ENCODE measurements around the gene TAF12. TPM values are rescaled to one million over a fixed set of nuclear protein-coding genes. Genes with fewer than 3 reads are reported as not detected.
"Not testable (repeated sequence)": the region's sequence is repeated elsewhere in the genome, so short reads cannot be mapped to it uniquely, and the experiment has no call there.

Gene TAF12
- total and polyA plus RNA-seq, 10 donors = 17.0 to 28.7 (median 20.3) TPM

DNA sequence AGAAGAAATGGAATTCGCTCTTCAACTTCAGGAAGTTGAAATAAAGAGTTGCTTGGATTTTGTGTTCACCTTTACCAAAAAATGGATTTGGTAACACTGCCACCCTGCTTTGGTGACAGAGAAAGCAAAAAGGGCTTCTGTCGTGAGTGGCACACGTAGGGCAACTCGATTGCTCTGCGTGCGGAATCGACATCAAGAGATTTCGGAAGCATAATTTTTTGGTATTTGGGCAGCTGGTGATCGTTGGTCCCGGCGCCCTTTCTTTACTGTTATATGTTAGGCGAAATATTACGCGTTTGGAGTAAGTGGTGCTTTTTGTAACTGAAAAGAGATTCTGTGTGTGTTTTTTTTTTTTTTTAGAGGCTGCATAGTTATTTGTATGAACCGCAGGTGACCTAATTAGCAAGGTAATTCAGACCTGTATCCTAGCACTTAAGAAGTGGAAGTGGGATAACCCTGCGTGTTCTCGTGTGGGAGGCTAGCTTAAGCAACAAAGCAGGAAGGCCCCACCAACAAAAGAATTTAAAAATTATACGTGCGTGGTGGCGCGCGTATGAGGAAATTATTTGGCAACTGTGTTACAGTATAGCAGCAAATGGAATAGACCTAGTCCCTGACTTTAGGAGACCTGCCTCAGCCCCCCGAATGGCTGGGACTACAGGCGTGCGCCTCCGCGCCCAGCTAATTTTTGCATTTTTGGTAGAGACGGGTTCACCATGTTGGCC lies 5.8 kb upstream of the TAF12 start, which contains the start of gene RNU11:
Gene RNU11, plus strand, starts transcription at position 127 of the 725 bp plus-strand sequence.
- peak; percentile 92 for DNase-seq
- intact Hi-C loops (cut with DNase I; ENCODE audit: low total_unique reads) = no loop called here
- TF ChIP-seq POLR2A (IDR thresholded peaks at IDR 0.05) = peak; percentile 99 to 100 (median 100)
- TF ChIP-seq, protein P1, sequence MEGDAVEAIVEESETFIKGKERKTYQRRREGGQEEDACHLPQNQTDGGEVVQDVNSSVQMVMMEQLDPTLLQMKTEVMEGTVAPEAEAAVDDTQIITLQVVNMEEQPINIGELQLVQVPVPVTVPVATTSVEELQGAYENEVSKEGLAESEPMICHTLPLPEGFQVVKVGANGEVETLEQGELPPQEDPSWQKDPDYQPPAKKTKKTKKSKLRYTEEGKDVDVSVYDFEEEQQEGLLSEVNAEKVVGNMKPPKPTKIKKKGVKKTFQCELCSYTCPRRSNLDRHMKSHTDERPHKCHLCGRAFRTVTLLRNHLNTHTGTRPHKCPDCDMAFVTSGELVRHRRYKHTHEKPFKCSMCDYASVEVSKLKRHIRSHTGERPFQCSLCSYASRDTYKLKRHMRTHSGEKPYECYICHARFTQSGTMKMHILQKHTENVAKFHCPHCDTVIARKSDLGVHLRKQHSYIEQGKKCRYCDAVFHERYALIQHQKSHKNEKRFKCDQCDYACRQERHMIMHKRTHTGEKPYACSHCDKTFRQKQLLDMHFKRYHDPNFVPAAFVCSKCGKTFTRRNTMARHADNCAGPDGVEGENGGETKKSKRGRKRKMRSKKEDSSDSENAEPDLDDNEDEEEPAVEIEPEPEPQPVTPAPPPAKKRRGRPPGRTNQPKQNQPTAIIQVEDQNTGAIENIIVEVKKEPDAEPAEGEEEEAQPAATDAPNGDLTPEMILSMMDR (IDR thresholded peaks at IDR 0.05 in 8 of 11, conservative IDR thresholded peaks at IDR 0.05 in 3 of 11) = peak in 3 of 11 experiments; percentile 10 to 15 (median 15)
- peak; percentile 74 to 100 (median 81) for TF ChIP-seq POLR2AphosphoS5 (IDR thresholded peaks at IDR 0.05)
- 1 to 3% (median 1%) methylated on average over 23 to 28 of the region's 28 CpGs for WGBS, 5 donors
- Histone ChIP-seq H3K4me3 (peak within 1 kb of the TSS; percentile 20 to 65 (median 38)), H3K36me3 (no peaks in the 10 kb centered on the region), H3K27me3 (replicated peaks in 1 of 7) (no peaks in the 10 kb centered on the region), H3K9me3 (no peaks in the 10 kb centered on the region), H3K4me1 (peaks cover 10 to 55% (median 33%) of the 10 kb centered on the region in 6 donors), H3K27ac (peak within 1 kb of the TSS; percentile 88 to 95 (median 95))

DNA sequence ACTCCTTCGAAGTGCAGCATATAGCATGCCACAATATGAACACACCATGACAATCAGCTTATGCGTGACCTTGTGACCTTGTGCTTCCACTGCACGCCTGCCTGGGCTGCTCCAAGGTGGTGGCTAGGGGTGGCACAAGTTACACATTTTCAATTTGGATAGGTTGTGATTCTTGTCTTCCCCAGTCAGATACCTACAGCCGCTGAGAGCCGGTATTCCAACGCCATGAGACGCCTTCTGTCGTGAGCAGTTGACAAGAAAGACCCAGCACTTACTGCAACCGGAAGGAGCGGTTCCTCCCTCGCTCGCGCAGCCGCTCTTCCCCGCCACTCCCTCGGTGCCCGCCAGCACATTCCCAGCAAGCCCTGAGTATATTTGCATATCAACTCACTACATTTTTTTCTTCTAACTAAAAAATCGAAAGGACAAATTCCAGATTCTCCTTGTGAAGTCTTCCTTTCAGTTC lies 5.2 kb upstream of the TAF12 start:
- intact Hi-C loops (cut with DNase I; ENCODE audit: low total_unique reads) = no loop called here
- no peaks in the 10 kb centered on the region for H3K9me3 ChIP-seq

DNA sequence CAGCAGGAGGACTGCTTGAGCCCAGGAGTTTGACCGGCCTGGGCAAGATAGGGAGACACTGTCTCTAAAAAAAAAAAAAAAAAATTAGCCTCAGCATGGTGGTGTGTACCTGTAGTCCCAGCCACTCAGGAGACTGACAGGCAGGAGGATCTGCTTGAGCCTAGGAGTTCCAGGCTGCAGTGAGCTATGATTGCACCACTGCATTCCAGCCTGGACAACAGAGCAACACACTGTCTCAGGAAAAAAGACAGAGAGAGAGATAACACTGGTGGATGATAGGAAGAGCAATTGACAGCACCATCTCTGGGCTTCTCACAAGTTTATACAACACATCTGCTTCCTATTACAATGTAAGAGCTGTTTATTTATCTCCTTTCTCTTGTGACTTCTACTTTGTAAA lies 3.2 kb upstream of the TAF12 start:
- no peaks in the 10 kb centered on the region for H3K27me3 ChIP-seq (replicated peaks in 1 of 7)
- intact Hi-C loops (cut with DNase I; ENCODE audit: low total_unique reads) = no loop called here
- no peaks in the 10 kb centered on the region for H3K9me3 ChIP-seq
- no peak for DNase-seq
- no peaks in the 10 kb centered on the region for H3K36me3 ChIP-seq
- TF ChIP-seq POLR2AphosphoS5 (IDR thresholded peaks at IDR 0.05) = no peak
- TF ChIP-seq POLR2A (IDR thresholded peaks at IDR 0.05) = no peak
- TF ChIP-seq, protein P1 (IDR thresholded peaks at IDR 0.05 in 8 of 11, conservative IDR thresholded peaks at IDR 0.05 in 3 of 11) = no peak
- H3K4me3 ChIP-seq = no peak overlapping the region
- H3K4me1 ChIP-seq = peaks cover 18 to 67% (median 45%) of the 10 kb centered on the region in 6 donors
- peak overlapping the region in 1 of 8 donors; percentile 42 for H3K27ac ChIP-seq
- 88 to 100% (median 92%) methylated on average over 1 of the region's 1 CpG for whole genome bisulfite sequencing, 5 donors

More for the DNA sequence above, 5.2 kb upstream of the TAF12 start:
- H3K36me3 ChIP-seq = no peaks in the 10 kb centered on the region
- peak; percentile 97 for DNase-seq
- no peaks in the 10 kb centered on the region for H3K27me3 ChIP-seq (replicated peaks in 1 of 7)
- no peak for TF ChIP-seq POLR2A (IDR thresholded peaks at IDR 0.05)
- TF ChIP-seq POLR2AphosphoS5 (IDR thresholded peaks at IDR 0.05) = peak in 2 of 3 donors; percentile 93
- TF ChIP-seq, protein P1 (IDR thresholded peaks at IDR 0.05 in 8 of 11, conservative IDR thresholded peaks at IDR 0.05 in 3 of 11) = peak in 1 of 11 experiments; percentile 4
- peaks cover 10 to 61% (median 34%) of the 10 kb centered on the region in 6 donors for H3K4me1 ChIP-seq
- H3K4me3 ChIP-seq = peak overlapping the region; percentile 20 to 65 (median 38)
- 0 to 2% (median 1%) methylated on average over 18 of the region's 18 CpGs for WGBS, 5 donors
- H3K27ac ChIP-seq = peak overlapping the region; percentile 88 to 95 (median 95)

DNA sequence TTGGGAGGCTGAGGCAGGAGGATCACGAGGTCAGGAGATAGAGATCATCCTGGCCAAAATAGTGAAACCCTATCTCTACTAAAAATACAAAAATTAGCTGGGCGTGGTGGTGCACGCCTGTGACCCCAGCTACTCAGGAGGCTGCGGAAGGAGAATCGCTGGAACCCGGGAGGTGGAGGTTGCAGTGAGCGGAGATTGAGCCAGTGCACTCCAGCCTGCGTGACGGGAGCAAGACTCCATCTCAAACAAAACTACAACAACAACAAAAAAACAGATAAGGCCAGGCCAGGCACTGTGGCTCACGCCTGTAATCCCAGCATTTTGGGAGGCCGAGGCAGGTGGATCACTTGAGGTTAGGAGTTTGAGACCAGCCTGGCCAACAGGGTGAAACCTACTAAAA lies 2.5 kb upstream of the TAF12 start:
- H3K27me3 ChIP-seq (replicated peaks in 1 of 7); H3K9me3 ChIP-seq; H3K36me3 ChIP-seq; H3K27ac ChIP-seq; intact Hi-C loops (cut with DNase I; ENCODE audit: low total_unique reads); H3K4me3 ChIP-seq: not testable (repeated sequence)
- peaks cover 18 to 72% (median 52%) of the 10 kb centered on the region in 6 donors for H3K4me1 ChIP-seq
- DNase-seq = peak; percentile 66
- 93 to 98% (median 96%) methylated on average over 11 of the region's 11 CpGs for WGBS, 5 donors

All from spleen (tissue), 11 donors.